Adipose tissue (tissue), 3 donors: ENCODE data around the gene CHPT1. TPM values are rescaled to one million over a fixed set of nuclear protein-coding genes. Genes with fewer than 3 reads are reported as not detected.
"Not testable (repeated sequence)": the region's sequence is repeated elsewhere in the genome, so short reads cannot be mapped to it uniquely, and the experiment has no call there.

Experiments used
- H3K27ac ChIP-seq: one replicate; pipeline ENCODE4 v1.5.1; 2013; ENCODE audit warnings: low read depth, low read length
- WGBS, 3 donors: extraction: QIAGEN DNeasy Blood & Tissue Kit; methylation state at CpG; one replicate each; pipeline ENCODE4 v1.1.7; 2013; 5-methylcytosine and 5-hydroxymethylcytosine counted together
- polyA plus RNA-seq, 3 donors: library from polyadenylated mRNA; stranded (reverse); fragments of 200-250 nt; gene quantifications; one replicate each; pipeline ENCODE4 v1.2.3, GENCODE V29; 2013
- donor health status: healthy with polysubstance abuse.
- donor health status: Bipolar disorder and iron deficiency.
- donor health status: healthy.

Gene CHPT1
- polyA plus RNA-seq, 3 donors: 15.3 to 64.4 (median 50.3) TPM

DNA sequence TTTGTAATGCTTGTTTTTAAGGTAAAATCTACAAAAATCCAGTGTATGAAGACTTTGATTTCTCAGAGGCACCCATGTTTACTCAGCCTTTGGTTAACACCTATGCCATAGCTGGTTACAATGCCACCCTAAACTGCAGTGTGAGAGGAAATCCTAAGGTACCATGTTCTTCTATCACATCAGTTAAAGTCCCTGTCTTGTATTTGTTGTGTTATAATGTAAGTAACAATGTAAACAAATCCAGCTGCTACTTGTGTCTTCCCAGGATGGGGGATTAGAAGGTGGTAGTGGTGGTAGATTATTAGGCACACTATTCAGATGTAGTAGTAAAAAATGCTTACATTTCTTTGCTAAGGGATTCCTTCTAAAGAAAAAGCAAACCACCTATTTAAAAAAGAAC lies 19.4 kb upstream of the CHPT1 start:
- no peak overlapping the region for H3K27ac ChIP-seq

DNA sequence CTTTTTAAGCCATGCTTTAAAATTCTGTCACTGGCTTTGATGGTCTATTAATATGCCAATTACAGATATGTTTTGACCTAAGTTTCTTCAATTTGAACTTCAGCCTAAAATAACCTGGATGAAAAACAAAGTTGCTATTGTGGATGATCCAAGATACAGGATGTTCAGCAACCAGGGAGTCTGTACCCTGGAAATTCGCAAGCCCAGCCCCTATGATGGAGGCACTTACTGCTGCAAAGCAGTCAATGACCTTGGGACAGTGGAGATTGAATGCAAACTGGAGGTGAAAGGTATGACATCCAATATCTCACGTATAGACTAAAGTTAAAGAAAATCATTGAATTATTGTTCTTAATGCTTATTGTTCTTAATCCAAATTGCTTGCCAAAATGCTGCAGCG lies 17.2 kb upstream of the CHPT1 start:
- no peak overlapping the region for H3K27ac ChIP-seq

DNA sequence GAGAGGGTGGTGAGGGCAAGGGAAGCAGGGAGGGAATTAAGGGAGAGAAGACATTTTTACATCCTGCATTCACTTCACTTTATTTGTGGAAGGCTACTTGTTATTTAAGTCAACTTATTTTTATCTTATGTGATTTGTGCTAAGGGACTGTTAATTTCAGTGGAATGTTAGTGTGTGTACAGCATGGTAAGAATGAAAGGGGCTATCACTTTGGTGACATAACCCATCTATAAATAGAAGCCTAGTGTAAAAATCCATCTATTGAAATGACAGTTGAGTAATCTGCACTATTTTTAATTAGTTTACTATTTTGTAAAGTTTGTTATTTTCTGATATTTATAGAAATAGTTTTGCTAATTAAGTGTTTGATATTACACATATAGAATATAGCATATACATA lies 16.8 kb upstream of the CHPT1 start:
- H3K27ac ChIP-seq: no peak overlapping the region

More for the DNA sequence above, 17.2 kb upstream of the CHPT1 start:
- 61 to 84% (median 82%) methylated on average over 3 of the region's 3 CpGs for WGBS, 3 donors

DNA sequence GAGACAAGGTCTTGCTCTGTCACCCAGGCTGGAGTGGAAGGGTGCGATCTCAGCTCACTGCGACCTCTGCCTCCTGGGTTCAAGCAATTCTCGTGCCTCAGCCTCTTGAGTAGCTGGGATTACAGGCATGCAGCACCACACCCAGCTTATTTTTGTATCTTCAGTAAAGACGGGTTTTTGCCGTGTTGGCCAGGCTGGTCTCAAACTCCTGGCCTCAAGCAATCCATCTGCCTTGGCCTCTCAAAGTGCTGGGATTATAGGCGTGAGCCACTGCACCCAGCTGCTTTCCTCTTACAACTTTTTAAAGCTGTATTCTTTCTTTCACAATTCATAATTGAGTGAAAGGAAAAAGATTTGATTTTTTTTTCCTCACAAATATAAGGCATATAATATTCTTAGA lies 15.8 kb upstream of the CHPT1 start:
- WGBS, 3 donors: 78 to 81% (median 81%) methylated on average over 6 of the region's 6 CpGs
- H3K27ac ChIP-seq: not testable (repeated sequence)

DNA sequence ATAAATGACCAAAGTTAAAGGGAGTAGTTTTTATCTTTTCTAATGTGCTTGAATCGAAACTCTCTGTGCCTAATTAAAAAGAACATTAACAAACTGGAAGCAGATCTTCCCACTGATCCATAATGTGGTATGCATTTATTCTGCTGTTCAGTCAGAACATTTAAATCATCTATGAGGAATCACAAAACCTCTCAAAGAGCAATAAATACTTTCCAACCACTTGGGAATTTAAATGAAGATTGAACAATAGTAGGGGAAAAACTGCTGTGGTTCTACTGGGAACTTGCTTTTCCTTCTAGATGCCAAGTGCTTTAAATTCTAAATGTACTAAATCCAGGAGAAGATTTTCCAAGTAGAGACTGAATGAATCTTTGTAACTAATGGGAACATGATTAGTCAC lies 12.3 kb upstream of the CHPT1 start:
- WGBS, 3 donors: 85 to 94% (median 86%) methylated on average over 1 of the region's 1 CpG
- H3K27ac ChIP-seq: no peak overlapping the region

DNA sequence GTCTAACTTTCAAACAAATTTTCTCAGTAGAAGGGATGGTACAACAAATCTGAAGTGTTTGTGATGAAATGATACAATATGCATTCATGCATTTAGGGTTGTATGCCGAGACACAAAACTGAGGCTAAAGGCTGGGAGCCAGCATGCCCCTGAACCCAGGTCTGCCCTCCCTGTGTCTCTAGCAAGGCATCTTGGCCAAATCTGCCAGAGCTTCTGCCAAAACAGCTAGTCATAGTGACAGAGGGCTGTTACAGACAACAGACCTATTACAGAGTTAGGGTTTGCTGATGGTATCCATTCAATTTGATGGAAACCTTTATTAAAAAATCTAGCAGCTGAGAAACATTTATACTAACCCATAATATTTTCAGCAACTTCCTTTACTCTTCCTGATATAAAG lies 11.3 kb upstream of the CHPT1 start:
- 79 to 91% (median 84%) methylated on average over 1 of the region's 1 CpG for WGBS, 3 donors
- no peak overlapping the region for H3K27ac ChIP-seq

DNA sequence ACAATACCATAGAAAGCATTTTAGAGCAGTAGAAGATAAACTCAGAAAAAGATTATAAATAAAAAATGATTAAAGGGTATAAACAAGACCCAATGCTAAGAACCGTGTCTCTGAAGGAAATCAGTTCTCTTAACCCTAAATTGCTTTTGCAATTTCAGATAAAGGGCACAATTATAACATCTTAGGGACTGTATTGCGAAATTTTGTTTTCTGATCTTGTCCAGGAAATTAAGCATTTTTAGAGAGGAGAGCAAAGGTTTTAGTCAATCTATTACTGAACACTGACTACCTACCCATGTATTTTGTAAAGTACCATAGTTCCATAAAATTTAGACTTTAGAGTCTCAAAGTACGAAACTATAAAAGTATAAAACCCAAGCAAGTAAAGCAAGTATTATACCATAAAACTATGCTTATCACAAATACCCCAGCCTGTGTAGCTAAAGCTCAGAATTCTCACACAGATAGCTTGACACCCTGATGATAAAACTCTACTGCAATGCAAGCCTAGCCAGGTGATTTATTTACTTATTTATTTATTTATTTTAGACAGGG lies 6.8 kb upstream of the CHPT1 start:
- no peak overlapping the region for H3K27ac ChIP-seq
- 56 to 74% (median 60%) methylated on average over 3 of the region's 3 CpGs for WGBS, 3 donors

DNA sequence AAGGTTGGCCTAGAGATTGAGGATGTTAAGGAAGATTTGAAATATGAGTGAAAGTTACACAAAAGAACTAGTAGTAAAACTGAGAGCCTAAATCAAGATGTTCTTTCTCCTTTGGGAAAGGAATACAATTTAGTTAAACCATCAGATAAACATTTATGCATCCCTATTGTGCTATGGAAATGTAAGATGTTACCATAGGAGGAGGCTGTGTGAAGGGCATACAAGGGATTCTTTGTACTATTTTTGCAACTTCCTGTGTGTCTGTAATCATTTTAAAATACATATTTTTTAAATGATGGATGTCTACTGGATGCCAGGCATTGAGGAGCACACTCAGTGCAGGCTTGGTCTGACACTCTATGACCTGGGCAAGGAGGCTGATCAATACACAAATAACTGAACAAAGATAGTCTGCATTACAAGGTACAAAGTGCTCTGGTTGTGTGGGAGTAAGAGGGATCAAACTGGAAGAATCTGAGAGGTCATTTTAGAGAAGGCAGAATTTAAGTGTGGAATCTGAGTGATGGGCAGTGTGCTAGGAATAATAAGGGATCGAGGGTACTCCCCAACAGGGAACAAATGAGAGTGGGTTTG lies 5.8 kb upstream of the CHPT1 start:
- 93 to 100% (median 97%) methylated on average over 1 of the region's 1 CpG for WGBS, 3 donors
- H3K27ac ChIP-seq: no peak overlapping the region

- 91 to 93% (median 92%) methylated on average over 2 of the region's 2 CpGs for WGBS, 3 donors
- no peak overlapping the region for H3K27ac ChIP-seq
Measured at GRCh38 chr12:101694297-101694848, 3.1 kb upstream of the CHPT1 start.

DNA sequence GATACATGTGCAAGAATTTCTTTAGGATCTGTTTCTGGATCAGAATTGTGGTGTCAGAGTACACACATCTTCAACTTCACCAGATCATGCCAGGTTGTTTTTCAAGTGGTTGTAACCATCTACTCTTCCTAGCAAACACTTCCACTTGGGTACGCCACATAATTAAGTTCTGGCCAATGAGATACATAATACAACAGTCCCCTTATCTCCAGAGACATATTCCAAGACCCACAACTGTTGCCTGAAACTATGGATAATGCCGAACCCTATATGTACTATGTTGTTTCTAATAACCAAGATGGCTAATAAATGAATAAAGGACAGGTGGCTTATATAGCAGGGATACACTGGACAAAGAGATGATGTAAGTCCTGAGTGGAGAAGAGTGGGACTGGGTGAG lies 2.5 kb upstream of the CHPT1 start:
- H3K27ac ChIP-seq: no peak overlapping the region

DNA sequence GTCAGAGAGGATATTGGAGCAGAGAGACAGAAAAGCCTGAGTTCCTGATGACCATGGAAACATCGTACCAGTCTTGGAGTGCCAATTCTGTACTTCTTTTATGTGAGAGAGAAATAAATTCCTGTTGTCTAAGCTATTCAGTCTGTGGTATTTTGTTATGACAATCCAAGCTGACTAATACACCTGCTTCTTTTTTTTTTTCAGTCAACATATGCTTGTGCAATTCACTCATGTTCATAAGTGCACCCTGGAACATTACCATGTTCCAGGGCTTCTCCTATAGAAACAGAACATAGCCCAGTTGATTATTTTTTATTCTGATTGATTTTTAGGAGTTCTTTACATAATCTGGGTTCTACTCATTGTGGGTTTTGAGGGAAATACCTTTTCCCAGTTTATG lies 1.7 kb upstream of the CHPT1 start:
- WGBS, 3 donors: 81 to 95% (median 95%) methylated on average over 1 of the region's 1 CpG

More for the DNA sequence above, 2.5 kb upstream of the CHPT1 start:
- WGBS, 3 donors: 97 to 100% (median 98%) methylated on average over 2 of the region's 2 CpGs

DNA sequence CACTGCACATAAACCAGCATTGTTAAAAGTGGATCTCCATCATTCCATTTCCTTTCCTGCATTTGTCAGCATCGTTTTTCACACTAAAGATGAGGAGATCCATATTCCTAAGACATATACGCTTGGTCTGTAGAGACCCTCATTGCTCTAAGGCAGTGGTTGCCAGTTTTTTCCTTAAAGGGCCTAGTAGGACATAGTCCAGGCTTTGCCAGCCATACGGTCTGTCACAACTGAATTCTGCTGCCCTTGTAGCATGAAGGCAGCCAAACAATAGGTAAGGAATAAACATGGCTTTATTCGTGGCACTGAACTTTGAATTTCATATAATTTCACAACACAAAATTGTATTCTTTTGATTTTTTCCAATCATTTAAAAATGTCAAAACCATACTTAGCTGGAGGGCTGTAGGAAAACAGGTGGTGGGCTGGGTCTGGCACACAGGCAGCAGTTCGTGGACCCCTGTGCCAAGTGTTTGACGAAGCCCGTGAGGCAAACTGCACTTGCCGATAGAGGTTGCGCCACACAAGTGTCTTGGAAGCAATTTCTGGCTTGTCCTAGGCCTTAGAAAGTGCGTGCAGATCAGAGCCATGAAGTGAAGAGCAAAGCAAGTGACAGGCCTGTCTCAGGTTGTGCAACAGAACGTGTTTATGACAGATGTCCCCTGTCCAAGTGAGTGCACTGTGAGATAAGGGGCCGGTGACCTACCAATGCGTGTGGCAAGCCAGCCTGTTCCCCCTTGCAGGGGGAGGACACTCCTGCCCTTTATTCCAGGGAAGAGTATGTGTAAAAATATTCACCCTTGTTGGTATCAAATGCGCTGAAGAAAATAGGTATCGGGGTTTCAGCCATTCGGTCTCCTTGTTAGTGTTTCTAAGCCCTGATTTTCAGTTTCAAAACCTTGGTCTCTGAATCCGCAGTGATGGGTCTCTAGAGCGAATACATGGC lies 916 bp upstream of the CHPT1 start:
- H3K27ac ChIP-seq: no peak overlapping the region
- WGBS, 3 donors: 27 to 39% (median 33%) methylated on average over 18 of the region's 18 CpGs

More for the DNA sequence above, 1.7 kb upstream of the CHPT1 start:
- no peak overlapping the region for H3K27ac ChIP-seq

DNA sequence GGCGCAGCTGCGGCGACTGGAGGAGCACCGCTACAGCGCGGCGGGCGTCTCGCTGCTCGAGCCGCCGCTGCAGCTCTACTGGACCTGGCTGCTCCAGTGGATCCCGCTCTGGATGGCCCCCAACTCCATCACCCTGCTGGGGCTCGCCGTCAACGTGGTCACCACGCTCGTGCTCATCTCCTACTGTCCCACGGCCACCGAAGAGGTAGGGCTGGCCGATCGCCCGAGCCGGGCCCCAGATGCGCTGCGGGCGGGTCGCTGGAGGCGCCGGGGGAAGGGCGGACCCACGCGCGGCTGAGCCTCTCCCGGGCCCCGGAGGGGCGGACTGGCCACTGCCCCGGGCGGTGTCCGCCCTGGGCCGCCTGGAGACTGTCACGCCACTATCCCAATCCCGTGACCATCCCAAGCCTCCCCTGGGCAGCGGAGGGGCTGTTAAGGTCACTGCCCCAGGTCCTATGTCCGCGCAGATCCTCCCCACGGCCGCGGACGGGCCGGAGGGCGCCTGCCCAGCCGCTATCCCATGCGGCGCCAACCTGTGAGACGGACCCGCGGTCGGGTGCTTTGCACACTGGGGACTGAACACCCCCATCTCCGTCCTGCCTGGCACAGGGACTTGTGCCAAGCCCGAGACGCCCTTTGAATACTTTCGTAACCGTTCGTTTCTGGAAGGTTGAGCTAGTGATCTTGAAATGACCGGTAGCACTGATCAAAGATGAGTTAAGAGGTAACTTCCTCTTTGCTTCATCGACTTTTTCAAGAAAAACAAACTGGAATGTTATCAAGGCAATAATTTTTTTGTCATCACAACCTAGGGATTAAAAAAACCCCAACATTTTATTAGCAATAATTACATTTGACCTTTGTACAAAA lies 725 bp downstream of the CHPT1 start:
- H3K27ac ChIP-seq: no peak overlapping the region
- WGBS, 3 donors: 1% methylated on average over 61 to 67 of the region's 67 CpGs

- 69 to 86% (median 77%) methylated on average over 12 of the region's 12 CpGs for WGBS, 3 donors
- no peak overlapping the region for H3K27ac ChIP-seq
Measured at GRCh38 chr12:101698800-101699347, 1.4 kb downstream of the CHPT1 start.

DNA sequence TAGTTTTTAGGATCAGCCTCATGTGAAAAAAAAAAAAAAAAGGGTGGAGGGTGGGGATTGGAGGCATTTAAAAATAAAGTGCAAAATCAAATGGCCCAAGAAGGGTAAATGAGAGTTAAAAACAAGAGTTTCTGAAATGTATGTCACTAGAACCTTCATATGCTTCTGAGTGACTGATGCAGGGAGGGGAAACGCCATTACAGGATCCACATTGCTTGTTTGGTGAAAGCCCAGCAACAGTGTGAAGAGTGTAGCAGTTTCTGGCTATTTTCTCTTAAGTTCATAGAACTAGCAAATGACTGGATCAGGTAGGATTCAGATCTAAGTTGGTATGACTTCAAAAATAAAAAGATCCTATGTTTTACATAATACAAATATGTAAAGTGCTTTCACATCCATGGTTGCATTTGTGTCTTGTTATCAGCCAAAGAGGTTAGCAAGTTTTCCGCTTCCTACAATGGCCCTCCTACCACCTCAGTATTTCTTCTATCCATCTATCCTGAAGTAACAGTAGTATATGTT lies 2.9 kb downstream of the CHPT1 start:
- WGBS, 3 donors: 84 to 91% (median 90%) methylated on average over 2 of the region's 2 CpGs
- H3K27ac ChIP-seq: no peak overlapping the region

GRCh38 chr12:101703487-101703886 lies 6.0 kb downstream of the CHPT1 start:
- no peak overlapping the region for H3K27ac ChIP-seq
- 80 to 92% (median 91%) methylated on average over 3 of the region's 3 CpGs for WGBS, 3 donors

DNA sequence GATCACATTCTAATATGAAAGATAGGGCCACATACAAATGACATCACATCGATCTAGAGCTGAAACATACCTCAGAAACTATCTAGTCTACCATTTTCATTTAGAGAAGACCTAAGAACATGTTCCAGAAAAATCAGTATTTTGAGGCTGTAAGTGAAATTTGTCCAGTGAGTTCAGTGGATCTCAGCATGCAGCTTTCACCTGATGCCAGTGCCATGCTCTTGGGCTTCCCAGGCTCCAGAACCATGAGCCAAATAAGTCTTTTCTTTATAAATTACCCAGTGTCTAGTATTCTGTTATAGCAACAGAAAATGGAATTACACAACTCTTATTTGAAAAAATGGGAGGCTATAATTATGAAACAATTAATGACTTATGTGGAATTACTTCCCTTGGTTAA lies 9.0 kb downstream of the CHPT1 start:
- no peak overlapping the region for H3K27ac ChIP-seq
- WGBS, 3 donors: 96 to 100% (median 98%) methylated on average over 1 of the region's 1 CpG

- H3K27ac ChIP-seq: no peak overlapping the region
Measured at GRCh38 chr12:101707131-101707782, 9.8 kb downstream of the CHPT1 start.
